Frontal cortex (tissue), 4 donors: ENCODE data around the gene CBX8. TPM values are rescaled to one million over a fixed set of nuclear protein-coding genes. Genes with fewer than 3 reads are reported as not detected.

ENCODE experiments used
- DNase-seq, 2 donors: peaks; one replicate each; pipeline ENCODE4 v3.0.0; 2012; ENCODE audit warnings: low spot score in 2 of 2
- FAIRE-seq: peaks from 2 replicates; lab custom pipeline; 2012; peaks lifted over from hg19 to GRCh38; lab: Jason Lieb, UNC
- total RNA-seq: library from RNA; depleted of rRNA; stranded (reverse); fragments of >200 nt; gene quantifications from one replicate; pipeline ENCODE4 v1.2.3, GENCODE V29; 2014
- donor health status: control.
- donor health status: control.
- donor health status: control.

CBX8 gene
- total RNA-seq, 1 donor from 2014 or later = 7.7 TPM

DNA sequence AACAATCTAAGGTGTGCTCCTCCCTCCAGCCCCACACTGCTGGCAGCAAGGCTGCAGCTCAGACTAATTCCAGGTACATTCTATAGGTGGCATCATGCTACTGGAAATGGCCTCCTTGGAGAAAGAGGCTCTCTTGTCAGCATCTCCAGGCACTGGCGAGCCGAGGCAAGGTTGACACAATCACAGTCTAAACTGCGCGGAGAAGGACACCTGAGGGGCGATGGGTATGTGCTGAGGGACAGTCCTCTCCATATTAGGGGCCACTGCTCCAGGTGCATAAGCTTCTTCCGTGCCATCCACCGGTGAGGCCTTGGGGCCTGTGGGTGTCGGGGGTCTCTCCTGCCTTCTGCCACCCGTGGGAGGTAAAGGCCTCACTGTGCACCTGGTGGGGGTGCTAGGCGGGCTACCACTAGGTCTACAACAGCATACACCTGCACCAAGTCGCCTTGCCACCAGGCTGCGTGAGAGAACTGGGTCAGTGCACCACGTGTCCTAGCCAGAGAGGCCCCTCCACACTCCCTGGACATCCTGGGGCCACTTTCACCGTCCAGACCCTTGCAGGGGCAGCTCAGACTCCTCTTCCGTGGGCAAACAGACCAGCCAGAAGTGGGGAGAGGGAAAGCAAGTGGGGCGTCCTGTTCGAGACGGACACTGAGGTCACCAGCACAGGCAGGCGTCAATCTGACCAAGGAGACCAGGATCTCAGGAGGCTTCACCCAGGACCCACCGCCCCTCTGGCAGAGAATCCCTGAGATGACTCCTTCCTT is 12.1 kb upstream of the CBX8 start:
- DNase-seq = no peak

DNA sequence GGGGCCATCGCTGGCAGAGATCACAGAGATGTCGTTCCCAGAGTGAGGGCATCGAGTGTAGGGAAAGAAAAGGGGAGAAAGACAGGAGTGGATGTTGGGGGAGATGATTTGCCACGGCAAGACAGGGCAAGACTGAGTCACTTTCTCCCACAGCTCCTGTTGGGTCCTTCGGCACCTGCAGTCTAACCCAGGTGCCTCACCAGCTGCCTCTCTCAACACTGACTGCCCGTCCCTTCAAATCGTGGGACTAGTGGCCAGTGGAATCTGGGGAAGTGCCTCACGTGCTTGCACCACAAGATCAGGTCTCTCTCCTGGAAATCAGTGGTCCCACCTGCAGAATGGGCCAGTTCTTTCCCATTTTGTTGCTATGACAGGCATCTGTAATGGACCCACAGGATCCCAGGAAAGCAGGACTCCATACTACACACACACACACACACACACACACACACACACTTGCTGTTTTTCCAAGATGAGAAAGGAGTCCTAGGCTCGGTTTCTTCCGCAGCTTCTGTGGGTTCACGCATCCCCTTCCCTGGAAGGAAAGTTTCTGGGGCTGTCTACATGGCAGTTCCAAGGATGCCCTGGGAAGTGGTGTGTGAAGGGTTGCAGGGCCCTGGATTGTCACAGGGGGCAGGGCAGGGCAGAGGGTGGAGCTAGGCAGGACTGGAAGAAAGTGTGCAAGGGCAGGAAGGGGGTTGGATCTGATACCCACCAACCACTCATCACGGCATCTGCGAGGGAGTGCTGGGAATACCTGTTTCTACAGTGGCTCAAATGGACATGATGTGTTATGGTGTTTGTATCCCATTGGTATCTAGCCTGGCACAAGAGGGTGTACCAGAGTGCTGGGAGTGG is 10.2 kb upstream of the CBX8 start:
- FAIRE-seq = no peak
- DNase-seq = no peak

More for the DNA sequence above, 12.1 kb upstream of the CBX8 start:
- FAIRE-seq = no peak

GRCh38 chr17:79806446-79806760 is 9.5 kb upstream of the CBX8 start:
- DNase-seq = no peak
- FAIRE-seq = no peak

GRCh38 chr17:79804856-79805696 is 8.2 kb upstream of the CBX8 start:
- no peak for FAIRE-seq
- no peak for DNase-seq

DNA sequence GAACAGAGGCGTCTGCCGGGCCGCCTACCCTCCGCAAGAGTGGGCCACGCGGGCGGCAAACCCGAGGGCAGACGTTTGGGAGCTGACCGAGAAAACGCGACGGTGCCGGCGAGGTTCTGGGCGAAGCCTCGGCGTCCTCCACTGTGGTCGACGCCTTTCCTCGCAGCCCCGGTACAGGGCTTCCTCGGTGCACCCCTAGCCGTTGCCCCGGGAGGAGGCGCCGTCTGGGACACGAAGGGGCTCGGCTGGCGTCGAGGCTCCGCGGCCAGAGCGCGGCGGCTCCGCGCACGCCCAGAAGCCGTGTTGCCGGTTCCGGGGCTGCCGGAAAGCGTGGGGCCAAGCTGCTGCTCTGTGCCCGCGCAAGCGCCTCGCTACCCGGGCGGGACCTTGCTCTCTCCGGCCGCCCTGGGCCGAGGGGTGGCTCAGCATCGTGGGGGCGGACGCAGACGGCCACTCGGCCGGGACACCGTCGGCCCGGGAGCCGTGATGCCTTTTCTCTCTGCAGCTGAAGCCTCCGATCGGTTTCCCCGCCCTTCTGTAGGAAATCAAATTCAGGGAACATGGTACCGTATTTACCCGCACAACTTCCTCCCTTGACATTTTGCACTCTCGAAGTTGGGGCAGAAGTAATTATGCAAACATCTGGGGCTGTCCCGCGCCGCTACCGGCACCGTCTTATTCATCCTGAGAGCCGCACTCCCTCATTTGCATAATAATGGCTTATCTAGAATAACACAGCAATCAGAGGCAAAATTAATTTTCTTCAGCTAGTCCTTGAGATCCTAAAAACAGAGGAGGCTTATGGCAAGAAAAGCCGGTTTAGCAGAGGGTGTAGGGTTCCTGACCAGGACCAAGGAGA is 7.3 kb upstream of the CBX8 start:
- no peak for FAIRE-seq
- no peak for DNase-seq

DNA sequence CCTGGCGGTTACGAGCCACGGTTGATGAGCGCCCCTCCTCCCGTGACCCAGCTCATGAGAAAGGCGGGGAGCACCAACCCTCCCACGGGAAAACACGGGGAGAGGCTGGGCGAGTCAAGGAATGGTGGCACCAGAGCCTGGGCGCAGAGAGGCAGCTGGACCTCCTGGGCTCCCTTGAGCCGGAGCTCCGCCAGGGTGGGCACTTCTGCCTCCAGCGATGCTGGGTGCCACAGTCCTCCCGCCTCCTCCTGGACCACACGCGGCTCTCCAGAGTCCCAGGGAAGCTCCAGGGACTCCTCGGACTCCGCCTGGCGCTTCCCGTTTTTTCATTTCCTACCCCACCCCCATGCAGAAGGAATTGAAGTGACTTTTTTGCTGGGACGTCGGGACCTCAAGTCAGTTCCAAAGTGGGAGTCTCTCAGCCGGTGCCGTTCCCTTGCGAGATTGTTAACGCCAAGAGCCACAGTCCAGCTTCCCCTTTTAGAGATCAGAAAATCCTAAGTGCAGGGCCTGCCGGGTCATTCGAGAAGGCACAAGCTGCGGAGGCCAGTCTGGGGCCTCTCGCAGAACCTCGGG is 6.6 kb upstream of the CBX8 start:
- FAIRE-seq (no peak), DNase-seq (no peak)

- FAIRE-seq = no peak
- no peak for DNase-seq
These were observed 6.0 kb upstream of the CBX8 start for GRCh38 chr17:79802736-79803420.

DNA sequence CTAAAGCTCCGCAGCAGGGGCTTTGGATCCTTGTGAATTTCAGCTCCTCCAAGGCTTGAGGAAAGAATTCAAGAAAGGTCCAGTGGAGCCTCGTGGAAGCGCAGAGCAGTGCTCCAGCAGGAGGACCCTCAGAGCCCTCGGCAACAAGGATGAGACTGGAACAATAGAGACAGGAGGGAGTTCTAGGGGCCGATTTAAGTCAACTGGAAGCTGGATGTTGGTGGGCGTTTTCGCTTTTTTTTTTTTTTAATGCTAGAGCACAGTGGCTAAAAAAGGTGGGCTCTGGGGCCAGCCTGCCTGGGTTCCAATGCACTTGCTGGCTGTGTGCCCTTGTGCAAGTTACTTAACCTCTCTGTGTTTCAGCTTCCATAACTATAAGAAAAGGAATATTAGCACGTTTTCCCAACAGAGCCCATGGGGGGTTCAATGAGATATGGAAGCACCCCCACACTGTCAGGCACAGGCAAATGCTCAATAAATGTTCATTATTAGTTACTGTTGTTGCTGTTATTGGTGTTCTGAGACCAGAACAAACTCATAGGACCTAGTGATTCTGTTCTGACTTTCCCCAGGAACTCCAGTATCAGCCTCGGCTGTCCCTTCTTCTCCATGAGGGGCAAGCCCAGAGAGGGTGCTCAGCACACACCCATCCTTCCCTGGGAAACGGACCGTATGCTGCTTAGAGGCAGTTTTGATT is 5.3 kb upstream of the CBX8 start:
- DNase-seq (no peak), FAIRE-seq (no peak)

- FAIRE-seq = no peak
- no peak for DNase-seq
These were observed 4.5 kb upstream of the CBX8 start for GRCh38 chr17:79801156-79802038.

GRCh38 chr17:79800325-79801155 is 3.7 kb upstream of the CBX8 start:
- DNase-seq = no peak
- no peak for FAIRE-seq

DNA sequence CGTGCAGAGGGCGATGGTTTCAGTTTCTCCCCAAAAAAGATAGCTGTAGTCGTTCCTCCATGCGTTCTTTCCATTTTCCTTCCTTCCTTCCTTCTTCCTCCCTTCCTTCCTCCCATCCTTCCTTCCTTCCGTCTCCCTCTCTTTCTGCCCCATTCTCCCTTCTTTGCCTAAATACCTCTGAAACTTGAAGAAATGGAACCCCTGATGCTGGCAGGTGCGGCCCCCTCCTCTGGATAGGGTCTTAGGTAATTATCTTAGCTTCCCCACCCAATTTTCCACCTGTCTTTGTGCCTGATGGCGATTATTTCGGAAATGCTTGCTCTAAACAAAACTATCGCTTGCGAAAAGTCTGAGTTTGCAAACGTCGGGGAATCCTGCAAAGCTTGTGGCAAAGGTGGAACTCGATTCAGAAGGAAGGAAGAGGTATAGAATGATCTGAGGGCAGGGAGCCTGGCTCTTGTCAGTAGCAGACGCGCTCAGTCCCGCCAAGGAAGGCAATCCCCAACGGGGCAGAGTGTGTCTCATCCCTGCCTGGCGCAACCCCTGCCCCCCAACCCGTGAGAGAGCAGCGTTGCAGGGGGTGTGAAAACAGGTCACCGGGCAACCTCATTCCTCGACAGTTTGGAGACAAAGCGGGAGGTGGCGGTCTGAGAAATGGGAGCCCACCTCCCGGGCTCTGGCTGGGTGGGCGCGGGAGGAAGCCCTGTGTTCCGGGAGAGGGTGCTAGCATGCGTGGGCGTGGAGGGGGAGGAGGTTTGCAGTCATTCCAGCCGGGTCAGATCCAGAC is 2.9 kb upstream of the CBX8 start:
- no peak for DNase-seq
- FAIRE-seq = no peak

DNA sequence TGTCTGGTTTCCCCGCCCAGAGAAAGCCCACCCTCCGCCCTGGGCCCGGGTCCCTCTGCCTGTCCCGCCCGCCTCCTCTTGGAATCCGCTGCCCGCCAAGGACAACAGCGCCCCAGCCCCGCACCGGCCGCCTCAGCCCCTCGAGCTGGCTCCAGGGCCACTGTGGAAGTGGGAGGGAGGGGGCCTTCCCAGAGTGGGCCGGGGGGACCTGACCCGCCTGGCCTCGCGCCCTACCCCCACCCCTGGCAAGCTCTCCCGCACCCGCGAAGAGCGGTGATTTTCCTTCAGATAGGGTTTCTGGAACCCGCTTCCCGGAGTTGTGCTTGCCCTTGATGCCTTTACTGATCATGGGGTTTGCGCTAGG is 2.3 kb upstream of the CBX8 start:
- no peak for FAIRE-seq

DNA sequence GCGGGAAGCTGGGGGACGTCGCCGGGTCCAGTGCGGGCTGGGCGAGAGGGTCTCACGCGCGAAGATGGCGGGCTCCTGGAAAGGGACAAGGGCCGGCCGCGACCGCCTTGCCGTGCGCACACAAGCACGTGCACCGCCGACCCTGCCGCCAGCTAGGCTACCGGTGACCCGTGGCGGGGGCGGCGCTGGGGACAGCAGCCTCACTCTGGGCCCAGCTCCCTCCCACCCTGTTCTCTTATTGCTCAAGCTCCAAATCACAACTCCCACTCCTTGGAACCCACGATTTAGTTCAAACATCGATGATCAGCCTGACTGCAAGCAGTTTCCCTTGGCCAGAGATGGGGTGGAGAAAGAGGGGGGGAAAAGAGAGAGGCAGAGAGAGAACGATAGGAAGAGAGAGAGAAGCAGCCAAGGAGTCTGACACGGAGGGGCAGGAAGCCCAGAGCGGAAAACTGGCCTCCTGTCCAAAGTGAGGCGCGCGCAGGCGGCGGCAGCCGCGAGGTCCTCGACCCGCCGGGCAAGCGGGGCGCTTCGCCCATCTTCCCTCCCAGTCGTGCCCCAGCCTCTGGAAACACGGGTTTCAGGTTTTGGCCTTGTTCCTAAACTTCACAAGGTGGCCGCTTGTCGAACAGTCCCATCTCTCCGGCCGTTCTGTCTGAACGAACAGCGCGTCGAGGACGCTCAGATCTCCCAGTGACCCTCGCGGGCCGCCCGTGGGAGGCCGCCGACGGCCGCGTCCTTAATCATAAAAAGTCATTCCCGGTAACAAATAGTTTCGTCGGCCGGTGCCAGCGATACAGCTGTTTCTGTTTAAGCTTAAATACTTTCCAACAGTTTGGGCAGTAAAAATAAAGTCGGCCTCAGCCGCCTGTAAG is 1.7 kb upstream of the CBX8 start:
- no peak for FAIRE-seq
- DNase-seq = no peak

More for the DNA sequence above, 2.3 kb upstream of the CBX8 start:
- DNase-seq = no peak

GRCh38 chr17:79797492-79798298 is 818 bp upstream of the CBX8 start:
- DNase-seq = peak in 1 of 2 donors; percentile 69
- FAIRE-seq = no peak
